ENCODE data around the gene EPHA1.

Gene EPHA1

GRCh38 chr7:143455942-143456341 is 47.3 kb upstream of the EPHA1 start:
- no peak overlapping the region for H3K4me2 ChIP-seq (ENCODE audit: low read depth, low read length, poor library complexity, severe bottlenecking)
- H3K9me2 ChIP-seq (replicated peaks; ENCODE audit: low read depth, low read length): no peaks in the 10 kb centered on the region
- H3K4me1 ChIP-seq (ENCODE audit: insufficient read depth, low read length, poor library complexity, severe bottlenecking): no peaks in the 10 kb centered on the region
- no peaks in the 10 kb centered on the region for H4K20me1 ChIP-seq (ENCODE audit: insufficient read depth, low read length, poor library complexity, severe bottlenecking)
- no peak overlapping the region for H3K9ac ChIP-seq (ENCODE audit: low read depth, low read length, poor library complexity, severe bottlenecking)
- H3K9me3 ChIP-seq (ENCODE audit: insufficient read depth, low read depth, low read length): no peaks in the 10 kb centered on the region
- H3K79me2 ChIP-seq (ENCODE audit: insufficient read depth, low read length): no peaks in the 10 kb centered on the region
- H3F3A ChIP-seq (ENCODE audit: low read depth): no peaks in the 10 kb centered on the region
- no peak overlapping the region for H2AFZ ChIP-seq (ENCODE audit: low read length)
- H3K36me3 ChIP-seq (ENCODE audit: insufficient read depth, low read length): no peaks in the 10 kb centered on the region
- no peak for TF ChIP-seq EZH2phosphoT487 (IDR thresholded peaks at IDR 0.05; ENCODE audit: borderline replicate concordance)
- no peak for TF ChIP-seq CTCF (conservative IDR thresholded peaks at IDR 0.05; ENCODE audit: low read length)
- no peak overlapping the region for H3K4me3 ChIP-seq (ENCODE audit: low read length, poor library complexity, severe bottlenecking)
- H3K27me3 ChIP-seq (ENCODE audit: insufficient read depth, low read length, poor library complexity, severe bottlenecking): no peaks in the 10 kb centered on the region

GRCh38 chr7:143455491-143455890 is 46.8 kb upstream of the EPHA1 start:
- Histone ChIP-seq H3F3A (ENCODE audit: low read depth) (no peaks in the 10 kb centered on the region), H3K9ac (ENCODE audit: low read depth, low read length, poor library complexity, severe bottlenecking) (no peak overlapping the region), H3K4me3 (ENCODE audit: low read length, poor library complexity, severe bottlenecking) (no peak overlapping the region), H3K36me3 (ENCODE audit: insufficient read depth, low read length) (no peaks in the 10 kb centered on the region), H3K4me2 (ENCODE audit: low read depth, low read length, poor library complexity, severe bottlenecking) (no peak overlapping the region), H3K4me1 (ENCODE audit: insufficient read depth, low read length, poor library complexity, severe bottlenecking) (no peaks in the 10 kb centered on the region), H3K27me3 (ENCODE audit: insufficient read depth, low read length, poor library complexity, severe bottlenecking) (no peaks in the 10 kb centered on the region), H4K20me1 (ENCODE audit: insufficient read depth, low read length, poor library complexity, severe bottlenecking) (no peaks in the 10 kb centered on the region), H3K9me2 (replicated peaks; ENCODE audit: low read depth, low read length) (no peaks in the 10 kb centered on the region), H2AFZ (ENCODE audit: low read length) (no peak overlapping the region), H3K9me3 (ENCODE audit: insufficient read depth, low read depth, low read length) (no peaks in the 10 kb centered on the region), H3K79me2 (ENCODE audit: insufficient read depth, low read length) (no peaks in the 10 kb centered on the region)
- TF ChIP-seq CTCF (conservative IDR thresholded peaks at IDR 0.05; ENCODE audit: low read length) (no peak), EZH2phosphoT487 (IDR thresholded peaks at IDR 0.05; ENCODE audit: borderline replicate concordance) (no peak)

- no peaks in the 10 kb centered on the region for H3K36me3 ChIP-seq (ENCODE audit: insufficient read depth, low read length)
- H3K9ac ChIP-seq (ENCODE audit: low read depth, low read length, poor library complexity, severe bottlenecking): no peak overlapping the region
- H3K9me2 ChIP-seq (replicated peaks; ENCODE audit: low read depth, low read length): no peaks in the 10 kb centered on the region
- H3K79me2 ChIP-seq (ENCODE audit: insufficient read depth, low read length): no peaks in the 10 kb centered on the region
- no peak overlapping the region for H2AFZ ChIP-seq (ENCODE audit: low read length)
- no peak for TF ChIP-seq CTCF (conservative IDR thresholded peaks at IDR 0.05; ENCODE audit: low read length)
- TF ChIP-seq EZH2phosphoT487 (IDR thresholded peaks at IDR 0.05; ENCODE audit: borderline replicate concordance): no peak
- no peak overlapping the region for H3K4me2 ChIP-seq (ENCODE audit: low read depth, low read length, poor library complexity, severe bottlenecking)
- no peak overlapping the region for H3K4me3 ChIP-seq (ENCODE audit: low read length, poor library complexity, severe bottlenecking)
- H3K27me3 ChIP-seq (ENCODE audit: insufficient read depth, low read length, poor library complexity, severe bottlenecking): no peaks in the 10 kb centered on the region
- H3F3A ChIP-seq (ENCODE audit: low read depth): no peaks in the 10 kb centered on the region
- H3K4me1 ChIP-seq (ENCODE audit: insufficient read depth, low read length, poor library complexity, severe bottlenecking): no peaks in the 10 kb centered on the region
- H3K9me3 ChIP-seq (ENCODE audit: insufficient read depth, low read depth, low read length): no peaks in the 10 kb centered on the region
- H4K20me1 ChIP-seq (ENCODE audit: insufficient read depth, low read length, poor library complexity, severe bottlenecking): no peaks in the 10 kb centered on the region
Measured at GRCh38 chr7:143454091-143454680, 45.5 kb upstream of the EPHA1 start.
